NCI-H2196 (cell line): ENCODE measurements around the gene OMD.

ENCODE experiments used
- DNase-seq: peaks from one replicate; lab custom pipeline; 2025; ENCODE audit not compliant: unreplicated experiment; lab: John Stamatoyannopoulos, UW

OMD gene

DNA sequence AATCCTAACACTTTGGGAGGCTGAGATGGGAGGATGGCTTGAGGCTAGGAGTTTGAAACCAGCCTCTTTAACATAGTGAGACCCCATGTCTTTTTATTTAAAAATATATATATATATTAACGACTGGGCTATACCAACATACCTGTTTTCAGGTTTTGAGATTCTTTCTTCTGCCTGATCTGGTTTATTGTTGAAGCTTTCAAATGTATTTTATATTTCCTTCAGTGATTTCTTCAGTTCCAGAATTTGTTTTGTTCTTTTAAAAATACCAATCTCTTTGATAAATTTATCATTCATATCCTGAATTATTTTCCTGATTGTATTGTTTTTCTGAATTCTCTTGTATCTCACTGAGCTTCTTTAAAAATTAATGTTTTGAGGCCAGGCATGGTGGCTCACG is 51.1 kb downstream of the OMD start:
- DNase-seq = no peak

DNA sequence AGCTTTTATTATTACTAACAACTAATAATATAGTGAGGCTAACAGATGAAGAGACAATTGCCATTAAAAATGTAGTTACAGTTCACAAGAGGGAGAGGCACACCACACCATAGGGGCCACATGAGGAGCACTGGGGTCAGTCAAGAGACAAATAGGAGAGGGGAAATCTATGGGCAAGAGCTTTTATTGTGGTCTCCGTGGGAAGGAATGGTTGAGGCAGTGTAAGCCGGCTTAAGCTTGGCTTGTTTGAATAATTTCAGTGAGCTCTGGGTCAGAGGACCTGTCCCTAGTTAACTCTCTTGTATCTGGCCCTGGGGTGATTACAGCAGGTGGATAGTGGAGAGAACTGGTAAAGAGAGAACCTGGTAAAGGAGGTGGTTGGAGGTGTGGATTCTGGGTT is 55.2 kb downstream of the OMD start:
- no peak for DNase-seq
